Neuron (in vitro differentiated cells): ENCODE measurements around the gene SDHAF1.
A peak's percentile ranks its signal among the peaks of the same experiment; 100 is the strongest.
"Not testable (repeated sequence)": the region's sequence is repeated elsewhere in the genome, so short reads cannot be mapped to it uniquely, and the experiment has no call there.

ENCODE experiments used
- H2AFZ ChIP-seq: one replicate; pipeline ENCODE4 v1.6.1; 2013; ENCODE audit warnings: low read depth, mild to moderate bottlenecking, inconsistent platforms, low read length, moderate library complexity
- H3K27me3 ChIP-seq: one replicate; pipeline ENCODE4 v1.6.1; 2013; ENCODE audit warnings: low read length; ENCODE audit not compliant: insufficient read depth
- H3K36me3 ChIP-seq: one replicate; pipeline ENCODE4 v1.6.1; 2013; ENCODE audit warnings: low read length; ENCODE audit not compliant: insufficient read depth
- H3K4me1 ChIP-seq: one replicate; pipeline ENCODE4 v1.6.1; 2013; ENCODE audit warnings: low read length; ENCODE audit not compliant: insufficient read depth
- H3K4me3 ChIP-seq: 2 replicates; pipeline ENCODE4 v1.5.1; 2013; ENCODE audit warnings: mild to moderate bottlenecking, low read length, moderate library complexity
- H3K9me3 ChIP-seq: one replicate; pipeline ENCODE4 v1.6.1; 2013; ENCODE audit warnings: low read length

SDHAF1 gene

GRCh38 chr19:35995048-35995993, at the start of gene SDHAF1:
Gene SDHAF1 (plus strand): TSS chr19:35995188. CDS start chr19:35995275, 87 bp downstream.
- H3K4me1 ChIP-seq = peaks cover 13% of the 10 kb centered on the region
- H3K27me3 ChIP-seq = no peaks in the 10 kb centered on the region
- H2AFZ ChIP-seq = peak within 1 kb of the TSS; percentile 75
- H3K9me3 ChIP-seq = no peaks in the 10 kb centered on the region
- H3K4me3 ChIP-seq = peak within 1 kb of the TSS; percentile 71
- H3K36me3 ChIP-seq = no peaks in the 10 kb centered on the region

DNA sequence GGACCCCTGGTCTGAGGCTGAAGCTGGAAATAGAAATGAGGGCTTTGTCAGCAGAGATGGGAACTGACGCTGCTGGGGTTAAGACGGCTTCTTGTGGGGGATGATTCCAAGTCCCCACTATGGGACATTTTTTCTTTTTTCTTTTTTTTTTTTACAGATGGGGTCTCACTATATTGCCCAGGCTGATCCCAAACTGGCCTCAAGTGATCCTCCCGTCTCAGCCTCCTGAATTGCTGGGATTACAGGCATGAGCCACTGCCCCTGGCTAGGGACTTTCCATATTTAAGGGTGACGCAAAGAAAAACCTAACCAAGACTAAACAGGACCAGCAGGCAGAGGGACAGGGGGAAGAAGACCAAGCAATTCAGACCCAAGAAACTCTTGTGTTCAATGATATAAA, 48.8 kb upstream of the SDHAF1 start:
- Histone ChIP-seq H3K36me3 (peaks cover 14% of the 10 kb centered on the region), H3K9me3 (no peaks in the 10 kb centered on the region), H3K4me1 (no peaks in the 10 kb centered on the region), H3K4me3 (no peak overlapping the region), H2AFZ (no peak overlapping the region), H3K27me3 (no peaks in the 10 kb centered on the region)

DNA sequence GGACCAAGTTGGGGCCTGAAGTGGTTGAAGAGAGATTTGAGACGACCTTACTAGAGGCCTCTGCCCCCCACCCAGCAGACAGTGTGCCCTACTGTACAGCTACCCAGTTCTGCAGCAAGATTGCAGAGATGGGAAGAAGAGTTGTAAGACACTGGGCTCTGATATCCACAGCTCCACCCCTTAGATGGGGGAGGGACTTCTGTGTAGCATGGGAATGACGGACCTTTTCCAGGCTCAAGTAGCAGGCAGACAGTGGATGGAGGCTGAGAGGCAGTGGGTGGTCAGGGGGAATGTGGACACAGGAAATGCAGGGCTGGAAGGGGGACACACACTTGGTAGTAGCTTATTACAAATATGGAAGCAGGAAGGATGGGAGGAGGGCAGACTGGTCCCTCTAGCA, 45.9 kb upstream of the SDHAF1 start:
- Histone ChIP-seq H3K4me3 (no peak overlapping the region), H3K36me3 (peaks cover 11% of the 10 kb centered on the region), H3K27me3 (no peaks in the 10 kb centered on the region), H3K4me1 (no peaks in the 10 kb centered on the region), H3K9me3 (no peaks in the 10 kb centered on the region), H2AFZ (no peak overlapping the region)

- Histone ChIP-seq H3K9me3 (peaks cover 3% of the 10 kb centered on the region), H3K27me3 (peaks cover 36% of the 10 kb centered on the region), H2AFZ (no peak overlapping the region), H3K4me3 (no peak overlapping the region), H3K36me3 (no peaks in the 10 kb centered on the region), H3K4me1 (no peaks in the 10 kb centered on the region)
These were observed 38.9 kb upstream of the SDHAF1 start for GRCh38 chr19:35955881-35956634.

GRCh38 chr19:35957411-35957810, 37.6 kb upstream of the SDHAF1 start:
- H2AFZ ChIP-seq, H3K36me3 ChIP-seq, H3K9me3 ChIP-seq, H3K4me3 ChIP-seq, H3K4me1 ChIP-seq: not testable (repeated sequence)
- H3K27me3 ChIP-seq = peaks cover 36% of the 10 kb centered on the region

DNA sequence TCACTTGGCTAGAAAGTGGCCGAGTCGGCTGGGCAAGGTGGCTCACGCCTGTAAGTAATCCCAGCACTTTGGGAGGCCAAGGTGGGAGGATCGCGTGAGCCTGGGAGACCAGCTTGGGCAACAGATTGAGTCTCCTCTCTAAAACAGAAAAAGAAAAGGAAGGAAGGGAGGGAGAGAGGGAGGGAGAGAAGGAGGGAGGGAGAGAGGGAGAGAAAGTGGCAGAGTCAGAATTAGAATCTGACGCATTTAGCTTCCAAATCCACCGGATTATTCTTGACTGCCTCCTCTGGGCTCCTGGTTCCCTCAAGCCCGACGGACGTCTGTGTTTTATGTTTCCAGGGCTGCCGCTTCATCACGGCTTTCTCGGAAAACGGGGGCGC, 36.3 kb upstream of the SDHAF1 start:
- H3K4me3 ChIP-seq = no peak overlapping the region
- no peak overlapping the region for H2AFZ ChIP-seq
- H3K27me3 ChIP-seq = peaks cover 36% of the 10 kb centered on the region
- H3K4me1 ChIP-seq = no peaks in the 10 kb centered on the region
- H3K36me3 ChIP-seq = no peaks in the 10 kb centered on the region
- peaks cover 3% of the 10 kb centered on the region for H3K9me3 ChIP-seq

DNA sequence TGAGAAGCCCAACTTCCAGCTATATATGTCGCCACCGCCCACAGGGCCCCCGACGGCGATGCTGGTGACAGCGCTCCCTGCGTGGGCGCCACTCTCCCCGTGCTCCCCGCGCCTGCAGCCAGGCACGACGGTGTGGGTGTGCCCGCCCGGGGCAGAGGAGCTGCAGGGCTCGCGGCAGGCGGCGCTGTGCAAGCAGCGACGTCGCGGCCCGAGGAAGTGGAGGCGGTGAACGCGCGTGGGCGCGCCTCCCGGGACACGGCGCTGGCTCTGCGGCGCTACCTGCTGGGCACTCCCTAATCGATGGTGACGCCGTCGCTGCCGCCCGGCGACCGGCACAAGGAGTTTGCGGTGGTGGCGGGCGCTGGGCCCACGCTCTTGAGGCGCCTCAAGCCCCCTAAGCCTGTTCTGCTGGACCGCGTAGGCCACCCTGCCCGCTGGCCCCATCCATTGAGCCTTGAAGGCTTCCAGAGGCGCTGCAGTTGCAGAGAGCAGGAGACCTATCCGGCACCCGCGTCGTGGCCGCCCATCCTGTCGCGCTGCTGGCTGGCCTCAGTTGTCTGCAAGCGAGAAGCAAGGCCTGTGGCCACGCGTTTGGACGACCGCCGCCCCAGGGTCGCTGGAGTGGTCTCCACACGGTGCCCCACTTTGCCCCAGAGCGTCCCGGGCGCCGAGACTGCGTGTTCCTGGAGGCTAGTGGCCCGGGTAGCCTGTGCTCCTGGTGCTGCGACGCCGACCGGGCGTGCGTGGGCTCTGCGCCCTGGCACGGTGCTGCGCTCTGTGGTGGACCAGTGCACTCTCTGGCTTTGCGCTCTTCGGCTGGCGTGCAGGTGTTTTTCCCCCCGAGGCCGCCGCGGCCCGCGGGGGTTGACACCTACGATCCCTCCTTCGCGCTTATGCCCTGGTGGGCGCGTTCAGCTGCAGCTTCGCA, 35.7 kb upstream of the SDHAF1 start:
- Histone ChIP-seq H3K4me1 (no peaks in the 10 kb centered on the region), H3K9me3 (peaks cover 3% of the 10 kb centered on the region), H3K27me3 (peaks cover 36% of the 10 kb centered on the region), H3K4me3 (no peak overlapping the region), H2AFZ (no peak overlapping the region), H3K36me3 (no peaks in the 10 kb centered on the region)

GRCh38 chr19:35959968-35960320, 35.0 kb upstream of the SDHAF1 start:
- peaks cover 36% of the 10 kb centered on the region for H3K27me3 ChIP-seq
- no peak overlapping the region for H2AFZ ChIP-seq
- H3K9me3 ChIP-seq = peaks cover 3% of the 10 kb centered on the region
- no peaks in the 10 kb centered on the region for H3K4me1 ChIP-seq
- no peaks in the 10 kb centered on the region for H3K36me3 ChIP-seq
- no peak overlapping the region for H3K4me3 ChIP-seq

DNA sequence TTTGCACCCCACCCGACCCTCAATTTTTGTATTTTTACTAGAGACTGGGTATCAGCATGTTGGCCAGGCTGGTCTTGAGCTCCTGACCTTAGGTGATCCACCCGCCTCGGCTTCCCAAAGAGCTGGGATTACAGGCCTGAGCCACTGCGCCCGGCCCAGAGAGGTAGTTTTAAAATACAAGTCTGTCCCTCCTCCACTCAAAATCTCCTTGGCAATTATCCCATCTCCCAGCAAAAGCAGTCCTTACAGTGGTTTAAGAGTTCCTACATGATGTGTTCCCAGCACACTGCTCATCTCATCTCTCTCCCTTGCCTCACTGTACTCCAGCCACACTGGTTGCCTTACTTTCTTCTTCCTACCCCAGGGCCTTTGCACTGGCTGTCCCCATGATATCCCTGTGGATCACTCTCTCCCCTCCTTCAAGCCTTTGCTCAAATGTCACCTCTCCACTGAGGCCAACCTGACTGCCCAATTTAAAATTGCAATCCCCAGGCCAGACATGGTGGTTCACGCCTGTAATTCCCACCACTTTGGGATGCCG, 34.5 kb upstream of the SDHAF1 start:
- peaks cover 36% of the 10 kb centered on the region for H3K27me3 ChIP-seq
- H3K4me3 ChIP-seq = no peak overlapping the region
- no peaks in the 10 kb centered on the region for H3K36me3 ChIP-seq
- H3K4me1 ChIP-seq = no peaks in the 10 kb centered on the region
- no peak overlapping the region for H2AFZ ChIP-seq
- peaks cover 3% of the 10 kb centered on the region for H3K9me3 ChIP-seq

DNA sequence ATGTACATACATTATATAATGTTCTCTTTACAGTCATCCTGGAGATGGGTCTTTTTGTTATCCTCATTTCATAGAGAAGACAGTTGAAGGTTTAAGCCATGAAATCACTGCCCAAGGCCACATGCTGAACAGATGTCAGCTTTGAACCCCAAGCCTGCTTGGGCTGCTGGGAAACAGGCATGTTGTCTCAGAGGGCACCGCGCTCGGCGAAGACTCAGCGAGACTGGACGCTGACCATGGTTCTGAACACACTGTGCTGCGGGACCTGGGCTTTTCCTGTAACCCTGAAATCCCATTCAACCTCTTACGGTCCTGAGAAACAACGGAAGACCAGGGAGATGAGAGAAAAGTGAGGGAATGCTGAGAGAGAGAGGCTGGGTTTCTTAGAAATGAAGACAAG, 31.5 kb upstream of the SDHAF1 start:
- Histone ChIP-seq H3K4me1 (no peaks in the 10 kb centered on the region), H3K27me3 (peaks cover 21% of the 10 kb centered on the region), H3K36me3 (no peaks in the 10 kb centered on the region), H3K4me3 (no peak overlapping the region), H2AFZ (no peak overlapping the region), H3K9me3 (peaks cover 3% of the 10 kb centered on the region)

GRCh38 chr19:35966771-35967170, 28.2 kb upstream of the SDHAF1 start:
- Histone ChIP-seq H3K4me1 (no peaks in the 10 kb centered on the region), H3K4me3 (no peak overlapping the region), H3K27me3 (no peaks in the 10 kb centered on the region), H3K9me3 (no peaks in the 10 kb centered on the region), H3K36me3 (no peaks in the 10 kb centered on the region), H2AFZ (no peak overlapping the region)

DNA sequence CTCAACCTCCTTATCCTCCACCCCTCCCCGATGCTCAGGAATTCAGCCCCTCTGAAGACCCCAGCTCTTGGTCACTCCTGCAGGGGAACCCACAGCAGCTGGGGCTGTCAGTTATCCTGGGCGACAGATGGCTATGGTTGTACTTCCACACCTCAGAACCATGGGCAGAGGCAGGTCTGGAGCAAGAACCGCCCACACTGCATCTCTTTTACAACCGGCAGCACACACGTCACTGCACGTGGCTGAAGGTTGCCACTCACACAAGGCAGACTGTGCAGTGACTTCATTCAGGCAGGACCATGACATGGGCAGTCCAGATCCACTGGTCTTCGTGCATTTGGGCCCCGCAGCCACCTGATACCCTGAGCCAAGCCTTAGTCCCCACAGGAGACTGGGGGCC, 21.5 kb upstream of the SDHAF1 start:
- Histone ChIP-seq H2AFZ (no peak overlapping the region), H3K27me3 (peaks cover 19% of the 10 kb centered on the region), H3K4me1 (no peaks in the 10 kb centered on the region), H3K9me3 (no peaks in the 10 kb centered on the region), H3K36me3 (no peaks in the 10 kb centered on the region), H3K4me3 (no peak overlapping the region)
